Tibial nerve (tissue), 4 donors: ENCODE data around the gene UXS1. TPM values are rescaled to one million over a fixed set of nuclear protein-coding genes. Genes with fewer than 3 reads are reported as not detected.

Experiments
- DNase-seq, 2 donors: peaks; one replicate each; pipeline ENCODE4 v3.0.0-alpha.2; 2019; ENCODE audit warnings: low spot score in 2 of 2
- H3K27ac ChIP-seq, 4 donors: fragments of 200-600 bp; sonication (generic) in 3 of 4; one replicate each; pipeline ENCODE4 v1.5.1; 2017 to 2019; ENCODE audit warnings: mild to moderate bottlenecking in 1 of 4
- H3K27me3 ChIP-seq, 2 donors: fragments of 200-600 bp; sonication (generic) in 1 of 2; one replicate each; pipeline versions ENCODE4 v1.5.1 to v1.6.0; 2017 to 2019
- H3K36me3 ChIP-seq, 3 donors: fragments of 200-600 bp; sonication (generic); one replicate each; pipeline ENCODE4 v1.5.1; 2018 to 2019
- H3K4me1 ChIP-seq, 4 donors: fragments of 200-600 bp; sonication (generic) in 3 of 4; one replicate each; pipeline ENCODE4 v1.5.1; 2017 to 2019
- H3K4me3 ChIP-seq, 4 donors: fragments of 200-600 bp; sonication (generic) in 3 of 4; one replicate each; pipeline ENCODE4 v1.5.1; 2017 to 2019; ENCODE audit warnings: mild to moderate bottlenecking in 1 of 4, moderate library complexity in 1 of 4
- H3K9me3 ChIP-seq, 4 donors: fragments of 200-600 bp; sonication (generic) in 3 of 4; one replicate each; pipeline ENCODE4 v1.5.1; 2017 to 2019
- EP300 ChIP-seq, 2 donors: sonication (generic); formaldehyde crosslinking; IDR thresholded peaks; one replicate each; pipeline ENCODE4 v1.6.1; 2017; ENCODE audit warnings: antibody characterized with exemption in 2 of 2, mild to moderate bottlenecking in 1 of 2
- POLR2A ChIP-seq, 2 donors: fragments of 450-650 bp; IDR thresholded peaks; one replicate each; pipeline ENCODE4 v1.6.1; 2017; ENCODE audit warnings: antibody characterized with exemption in 2 of 2, mild to moderate bottlenecking in 2 of 2, moderate library complexity in 2 of 2
- WGBS, 2 donors: methylation state at CpG; one replicate each; pipeline ENCODE4 v1.1.5; 2018; 5-methylcytosine and 5-hydroxymethylcytosine counted together
- total RNA-seq, 4 donors: library from RNA; depleted of rRNA; stranded (reverse); fragments of >200 nt; gene quantifications; one replicate each; pipeline ENCODE4 v1.1.0, GENCODE V29; 2016
- TF ChIP-seq, protein P1 (sequence below), 5 experiments: fragments of 200-600 bp in 3 of 5; fragments of 450-650 bp in 2 of 5; sonication (generic) in 3 of 5; IDR thresholded peaks; one replicate each; pipeline ENCODE4 v1.5.1; 2016 to 2019; ENCODE audit warnings: antibody characterized with exemption in 5 of 5, mild to moderate bottlenecking in 3 of 5, moderate library complexity in 2 of 5

The UXS1 gene
- total RNA-seq, 4 donors from 2014 or later: 38.5 to 78.9 (median 51.3) TPM

- H3K9me3 ChIP-seq: no peaks in the 10 kb centered on the region
- no peaks in the 10 kb centered on the region for H3K36me3 ChIP-seq
- peaks cover 0 to 13% of the 10 kb centered on the region in 2 donors for H3K27me3 ChIP-seq
- peaks cover 0 to 18% (median 3%) of the 10 kb centered on the region in 4 donors for H3K4me1 ChIP-seq
- TF ChIP-seq, protein P1, sequence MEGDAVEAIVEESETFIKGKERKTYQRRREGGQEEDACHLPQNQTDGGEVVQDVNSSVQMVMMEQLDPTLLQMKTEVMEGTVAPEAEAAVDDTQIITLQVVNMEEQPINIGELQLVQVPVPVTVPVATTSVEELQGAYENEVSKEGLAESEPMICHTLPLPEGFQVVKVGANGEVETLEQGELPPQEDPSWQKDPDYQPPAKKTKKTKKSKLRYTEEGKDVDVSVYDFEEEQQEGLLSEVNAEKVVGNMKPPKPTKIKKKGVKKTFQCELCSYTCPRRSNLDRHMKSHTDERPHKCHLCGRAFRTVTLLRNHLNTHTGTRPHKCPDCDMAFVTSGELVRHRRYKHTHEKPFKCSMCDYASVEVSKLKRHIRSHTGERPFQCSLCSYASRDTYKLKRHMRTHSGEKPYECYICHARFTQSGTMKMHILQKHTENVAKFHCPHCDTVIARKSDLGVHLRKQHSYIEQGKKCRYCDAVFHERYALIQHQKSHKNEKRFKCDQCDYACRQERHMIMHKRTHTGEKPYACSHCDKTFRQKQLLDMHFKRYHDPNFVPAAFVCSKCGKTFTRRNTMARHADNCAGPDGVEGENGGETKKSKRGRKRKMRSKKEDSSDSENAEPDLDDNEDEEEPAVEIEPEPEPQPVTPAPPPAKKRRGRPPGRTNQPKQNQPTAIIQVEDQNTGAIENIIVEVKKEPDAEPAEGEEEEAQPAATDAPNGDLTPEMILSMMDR (IDR thresholded peaks at IDR 0.05): no peak
- TF ChIP-seq POLR2A (IDR thresholded peaks at IDR 0.05) (no peak), EP300 (IDR thresholded peaks at IDR 0.05) (no peak)
- WGBS, 2 donors: 47 to 52% methylated on average over 26 of the region's 26 CpGs
- H3K4me3 ChIP-seq: peak overlapping the region; percentile 33 to 64 (median 49)
- peak overlapping the region in 3 of 4 donors; percentile 63 to 75 (median 63) for H3K27ac ChIP-seq
- DNase-seq: no peak
These were observed 127.9 kb downstream of the UXS1 start for GRCh38 chr2:106065983-106066820.

DNA sequence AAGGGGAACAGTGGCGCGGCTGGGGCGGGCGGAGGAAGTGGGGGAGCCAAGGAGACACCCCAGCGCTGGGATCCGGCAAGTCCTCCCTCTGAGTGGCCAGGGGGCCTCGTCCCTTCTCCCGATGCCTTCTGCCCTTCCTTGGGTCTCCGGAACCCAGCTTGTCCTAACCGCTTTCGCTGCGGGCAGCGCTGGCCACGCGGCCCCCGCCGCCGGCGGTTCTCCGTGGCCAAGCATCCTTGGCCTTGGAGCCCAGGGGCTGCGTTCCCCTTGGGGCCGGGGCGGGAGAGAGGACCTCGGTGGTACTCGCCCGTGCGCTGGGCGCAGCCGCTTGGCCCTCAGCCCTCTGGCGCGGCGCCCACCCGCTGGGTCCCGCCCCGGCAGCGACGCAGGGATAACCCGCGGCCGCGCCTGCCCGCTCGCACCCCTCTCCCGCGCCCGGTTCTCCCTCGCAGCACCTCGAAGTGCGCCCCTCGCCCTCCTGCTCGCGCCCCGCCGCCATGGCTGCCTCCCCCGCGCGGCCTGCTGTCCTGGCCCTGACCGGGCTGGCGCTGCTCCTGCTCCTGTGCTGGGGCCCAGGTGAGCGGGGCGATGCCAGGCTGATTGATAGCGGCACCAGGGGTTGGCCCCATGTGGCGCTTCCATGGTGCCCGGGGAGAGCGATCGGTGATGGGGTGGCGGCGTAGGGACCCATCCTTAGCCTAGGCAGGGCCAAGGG lies 128.7 kb downstream of the UXS1 start:
- DNase-seq: no peak
- Histone ChIP-seq H3K4me3 (peak overlapping the region; percentile 33 to 64 (median 49)), H3K36me3 (no peaks in the 10 kb centered on the region), H3K9me3 (no peaks in the 10 kb centered on the region), H3K4me1 (peaks cover 0 to 19% (median 3%) of the 10 kb centered on the region in 4 donors), H3K27me3 (peaks cover 0 to 13% of the 10 kb centered on the region in 2 donors), H3K27ac (peak overlapping the region in 3 of 4 donors; percentile 63 to 75 (median 63))
- TF ChIP-seq EP300 (IDR thresholded peaks at IDR 0.05) (no peak), POLR2A (IDR thresholded peaks at IDR 0.05) (no peak)
- TF ChIP-seq, protein P1 (IDR thresholded peaks at IDR 0.05): no peak
- 10 to 15% methylated on average over 16 to 21 of the region's 68 CpGs for WGBS, 2 donors

DNA sequence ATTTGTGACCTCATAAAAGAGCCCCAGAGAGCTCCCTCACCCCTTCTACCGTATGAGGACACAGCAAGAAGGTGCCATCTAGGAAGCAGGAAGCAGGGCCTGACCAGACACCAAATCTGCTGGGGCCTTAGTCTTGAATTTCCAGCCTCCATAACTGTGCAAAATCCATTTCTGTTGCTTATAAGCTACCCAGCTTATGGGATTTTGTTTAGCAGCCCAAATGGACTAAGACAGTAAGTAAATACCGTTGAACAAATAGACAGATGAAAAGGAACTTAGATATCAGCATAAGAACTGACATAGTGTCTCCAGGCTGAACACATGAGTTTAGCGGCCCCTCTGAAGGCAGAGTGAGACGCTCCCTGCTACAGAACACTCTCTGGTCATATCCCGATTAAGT lies 130.9 kb downstream of the UXS1 start:
- Histone ChIP-seq H3K4me1 (peaks cover 0 to 29% (median 5%) of the 10 kb centered on the region in 4 donors), H3K9me3 (no peaks in the 10 kb centered on the region), H3K36me3 (no peaks in the 10 kb centered on the region), H3K4me3 (no peak overlapping the region), H3K27ac (peak overlapping the region in 1 of 4 donors; percentile 32), H3K27me3 (peaks cover 0 to 13% of the 10 kb centered on the region in 2 donors)
- DNase-seq: no peak
- TF ChIP-seq POLR2A (IDR thresholded peaks at IDR 0.05) (no peak), EP300 (IDR thresholded peaks at IDR 0.05) (no peak)
- TF ChIP-seq, protein P1 (IDR thresholded peaks at IDR 0.05): no peak
- WGBS, 2 donors: 74 to 79% methylated on average over 5 of the region's 5 CpGs

DNA sequence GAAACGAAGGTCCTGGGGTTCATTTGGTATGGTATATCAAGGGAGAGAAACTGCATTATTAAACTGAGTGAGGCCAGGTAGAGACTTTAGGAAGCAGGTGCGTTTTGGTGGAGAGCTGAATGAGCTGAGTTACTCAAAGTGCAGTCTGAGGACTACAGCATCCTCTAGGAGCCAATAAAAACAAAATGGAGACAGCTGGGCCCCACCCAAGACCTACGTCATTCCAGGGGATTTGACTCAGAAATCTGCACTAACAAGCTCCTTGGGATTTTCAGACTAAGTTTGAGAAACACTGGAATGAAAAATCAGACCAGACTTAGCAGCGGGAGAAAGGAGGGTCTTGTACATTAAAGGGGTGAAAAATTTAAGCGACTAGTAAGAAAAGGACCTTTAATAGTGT lies 131.5 kb downstream of the UXS1 start:
- no peak for TF ChIP-seq EP300 (IDR thresholded peaks at IDR 0.05)
- no peak for TF ChIP-seq POLR2A (IDR thresholded peaks at IDR 0.05)
- TF ChIP-seq, protein P1 (IDR thresholded peaks at IDR 0.05): no peak
- peaks cover 0 to 13% of the 10 kb centered on the region in 2 donors for H3K27me3 ChIP-seq
- WGBS, 2 donors: 58 to 77% methylated on average over 5 of the region's 5 CpGs
- H3K27ac ChIP-seq: peak overlapping the region in 1 of 4 donors; percentile 32
- no peak overlapping the region for H3K4me3 ChIP-seq
- peaks cover 0 to 29% (median 5%) of the 10 kb centered on the region in 4 donors for H3K4me1 ChIP-seq
- peak; percentile 59 to 73 for DNase-seq
- H3K36me3 ChIP-seq: no peaks in the 10 kb centered on the region
- no peaks in the 10 kb centered on the region for H3K9me3 ChIP-seq
